Liver (tissue), 3 donors: ENCODE results near the gene PDCL2.

Source experiments
- CTCF ChIP-seq: fragments of 150-350 bp; IDR thresholded peaks from 2 replicates; pipeline ENCODE4 v1.5.1; 2017; ENCODE audit warnings: improper control_type of control experiment, low read depth, low read length; ENCODE audit not compliant: missing input control
- MAX ChIP-seq: IDR thresholded peaks from 2 replicates; pipeline ENCODE4 v1.6.1; 2016; ENCODE audit warnings: antibody characterized with exemption
- RXRA ChIP-seq, 2 donors: IDR thresholded peaks; 2 replicates each; pipeline ENCODE4 v1.6.1; 2017 to 2018; ENCODE audit warnings: antibody characterized with exemption in 2 of 2, mild to moderate bottlenecking in 1 of 2
- SP1 ChIP-seq: IDR thresholded peaks from 2 replicates; pipeline ENCODE4 v1.6.1; 2018; ENCODE audit warnings: antibody characterized with exemption, mild to moderate bottlenecking
- YY1 ChIP-seq: IDR thresholded peaks from 2 replicates; pipeline ENCODE4 v1.6.1; 2016; ENCODE audit warnings: antibody characterized with exemption, mild to moderate bottlenecking
- TF ChIP-seq, protein P1 (sequence below): IDR thresholded peaks from 2 replicates; pipeline ENCODE4 v1.6.1; 2016; ENCODE audit warnings: antibody characterized with exemption, mild to moderate bottlenecking
- donor health status: healthy.
- donor health status: healthy.

- TF ChIP-seq CTCF (no peak), SP1 (no peak), YY1 (no peak), RXRA (IDR thresholded peaks at IDR 0.05) (no peak), MAX (no peak)
- TF ChIP-seq, protein P1, sequence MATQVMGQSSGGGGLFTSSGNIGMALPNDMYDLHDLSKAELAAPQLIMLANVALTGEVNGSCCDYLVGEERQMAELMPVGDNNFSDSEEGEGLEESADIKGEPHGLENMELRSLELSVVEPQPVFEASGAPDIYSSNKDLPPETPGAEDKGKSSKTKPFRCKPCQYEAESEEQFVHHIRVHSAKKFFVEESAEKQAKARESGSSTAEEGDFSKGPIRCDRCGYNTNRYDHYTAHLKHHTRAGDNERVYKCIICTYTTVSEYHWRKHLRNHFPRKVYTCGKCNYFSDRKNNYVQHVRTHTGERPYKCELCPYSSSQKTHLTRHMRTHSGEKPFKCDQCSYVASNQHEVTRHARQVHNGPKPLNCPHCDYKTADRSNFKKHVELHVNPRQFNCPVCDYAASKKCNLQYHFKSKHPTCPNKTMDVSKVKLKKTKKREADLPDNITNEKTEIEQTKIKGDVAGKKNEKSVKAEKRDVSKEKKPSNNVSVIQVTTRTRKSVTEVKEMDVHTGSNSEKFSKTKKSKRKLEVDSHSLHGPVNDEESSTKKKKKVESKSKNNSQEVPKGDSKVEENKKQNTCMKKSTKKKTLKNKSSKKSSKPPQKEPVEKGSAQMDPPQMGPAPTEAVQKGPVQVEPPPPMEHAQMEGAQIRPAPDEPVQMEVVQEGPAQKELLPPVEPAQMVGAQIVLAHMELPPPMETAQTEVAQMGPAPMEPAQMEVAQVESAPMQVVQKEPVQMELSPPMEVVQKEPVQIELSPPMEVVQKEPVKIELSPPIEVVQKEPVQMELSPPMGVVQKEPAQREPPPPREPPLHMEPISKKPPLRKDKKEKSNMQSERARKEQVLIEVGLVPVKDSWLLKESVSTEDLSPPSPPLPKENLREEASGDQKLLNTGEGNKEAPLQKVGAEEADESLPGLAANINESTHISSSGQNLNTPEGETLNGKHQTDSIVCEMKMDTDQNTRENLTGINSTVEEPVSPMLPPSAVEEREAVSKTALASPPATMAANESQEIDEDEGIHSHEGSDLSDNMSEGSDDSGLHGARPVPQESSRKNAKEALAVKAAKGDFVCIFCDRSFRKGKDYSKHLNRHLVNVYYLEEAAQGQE = no peak
Observed at GRCh38 chr4:55609393-55609866, 17.4 kb upstream of the PDCL2 start.
